Measurements from ENCODE around the gene NPIPB4. TPM values are rescaled to one million over a fixed set of nuclear protein-coding genes. Genes with fewer than 3 reads are reported as not detected.
"Not testable (repeated sequence)": the region's sequence is repeated elsewhere in the genome, so short reads cannot be mapped to it uniquely, and the experiment has no call there.

The NPIPB4 gene
- polyA plus RNA-seq, 3 donors: 33.9 to 45.6 (median 43.1) TPM

GRCh38 chr16:21790506-21790905 is 67.0 kb downstream of the NPIPB4 start:
- not testable (repeated sequence) for DNase-seq (ENCODE audit: low read depth in 3 of 3, low spot score in 2 of 3)

Other genes starting within 250 kb of the NPIPB4 start
- gene IGSF6, start 205.1 kb downstream of the NPIPB4 start, polyA plus RNA-seq (ENCODE audit: insufficient read length in 3 of 3): 1 to 10 TPM; 2.5 to 2.8 (median 2.7) TPM
- under 1 TPM; 0.08 to 0.14 (median 0.12) TPM for gene OTOA, start 193.8 kb downstream of the NPIPB4 start, polyA plus RNA-seq (ENCODE audit: insufficient read length in 3 of 3)
- gene UQCRC2, start 95.6 kb upstream of the NPIPB4 start, polyA plus RNA-seq (ENCODE audit: insufficient read length in 3 of 3): 100 to 1,000 TPM; 314 to 351 (median 316) TPM
- gene PDZD9, start 143.4 kb upstream of the NPIPB4 start, polyA plus RNA-seq (ENCODE audit: insufficient read length in 3 of 3): under 1 TPM; 0.24 to 0.39 (median 0.31) TPM
- 10 to 100 TPM; 18.1 to 18.6 (median 18.4) TPM for gene MOSMO, start 150.4 kb upstream of the NPIPB4 start, polyA plus RNA-seq (ENCODE audit: insufficient read length in 3 of 3)
- 1 to 10 TPM; 1.6 TPM for gene VWA3A, start 234.8 kb upstream of the NPIPB4 start, polyA plus RNA-seq (ENCODE audit: insufficient read length in 3 of 3)